Activated gamma-delta T cell treated with Interleukin-2 at 50 U/mL for 16 hours (primary cell): Measurements from ENCODE around the gene EPN2.

Experiments used
- DNase-seq: peaks from one replicate; pipeline ENCODE4 v3.0.0-alpha.2; 2020

Gene EPN2

GRCh38 chr17:19369846-19370492 lies 132.8 kb downstream of the EPN2 start:
- no peak for DNase-seq

- no peak for DNase-seq
These were observed 133.4 kb downstream of the EPN2 start for GRCh38 chr17:19370493-19370960.

GRCh38 chr17:19371259-19372010 lies 134.3 kb downstream of the EPN2 start:
- DNase-seq, result no peak

- no peak for DNase-seq
These were observed 134.8 kb downstream of the EPN2 start for GRCh38 chr17:19372011-19372370.

GRCh38 chr17:19372439-19372838 lies 135.3 kb downstream of the EPN2 start:
- no peak for DNase-seq

- DNase-seq, result no peak
These were observed 135.8 kb downstream of the EPN2 start for GRCh38 chr17:19372866-19373504.

- DNase-seq, result no peak
These were observed 137.0 kb downstream of the EPN2 start for GRCh38 chr17:19374136-19374535.

- no peak for DNase-seq
These were observed 138.6 kb downstream of the EPN2 start for GRCh38 chr17:19375732-19376131.

- no peak for DNase-seq
These were observed 139.6 kb downstream of the EPN2 start for GRCh38 chr17:19376811-19377210.

- DNase-seq, result peak; percentile 93
These were observed 140.6 kb downstream of the EPN2 start for GRCh38 chr17:19377602-19378415.

- DNase-seq, result no peak
These were observed 141.5 kb downstream of the EPN2 start, which contains the start of gene MAPK7 for GRCh38 chr17:19378416-19379360. Gene MAPK7, plus strand, starts transcription at chr17:19378498. Its CDS starts 403 bp downstream, at chr17:19378901.

- no peak for DNase-seq
These were observed 142.3 kb downstream of the EPN2 start for GRCh38 chr17:19379361-19380065.

GRCh38 chr17:19380481-19381301 lies 143.5 kb downstream of the EPN2 start:
- no peak for DNase-seq

GRCh38 chr17:19381361-19381740 lies 144.2 kb downstream of the EPN2 start:
- no peak for DNase-seq

- DNase-seq, result no peak
These were observed 144.7 kb downstream of the EPN2 start for GRCh38 chr17:19381741-19382444.

GRCh38 chr17:19382531-19383444 lies 145.6 kb downstream of the EPN2 start:
- DNase-seq, result no peak

- no peak for DNase-seq
These were observed 146.7 kb downstream of the EPN2 start for GRCh38 chr17:19383681-19384470.
